Measurements from ENCODE around the gene RPS16. TPM values are rescaled to one million over a fixed set of nuclear protein-coding genes. Genes with fewer than 3 reads are reported as not detected.

RPS16 gene
- total and polyA plus RNA-seq, 2 of the 13 experiments (the other 11 are each of a cell fraction or from before 2014, with no cell fraction given), result 488 to 2,583 TPM

GRCh38 chr19:39390751-39391437 is 44.9 kb downstream of the RPS16 start, which contains the start of the genes MED29 and PAF1 (continued):
- no peak for TF ChIP-seq TEF (CRISPR knock-in tag; IDR thresholded peaks at IDR 0.05)
- TF ChIP-seq ATF5 (CRISPR knock-in tag; IDR thresholded peaks at IDR 0.05; ENCODE audit: low read depth), result no peak
- TF ChIP-seq EED (CRISPR knock-in tag; IDR thresholded peaks at IDR 0.05), result peak; percentile 91; the same call in 1 of the 2 replicates
- no peak for TF ChIP-seq CBX5 (CRISPR knock-in tag; IDR thresholded peaks at IDR 0.05; ENCODE audit: borderline replicate concordance)
- peak; percentile 89 for TF ChIP-seq ZBED4 (CRISPR knock-in tag; IDR thresholded peaks at IDR 0.05; ENCODE audit: borderline replicate concordance)
- TF ChIP-seq RNF219 (CRISPR knock-in tag; IDR thresholded peaks at IDR 0.05), result no peak
- TF ChIP-seq PAWR (CRISPR knock-in tag; IDR thresholded peaks at IDR 0.05; ENCODE audit: borderline replicate concordance), result no peak
- TF ChIP-seq SNAPC2 (CRISPR knock-in tag; IDR thresholded peaks at IDR 0.05), result no peak
- no peak; the same call in 1 of the 2 replicates for TF ChIP-seq KLF11 (CRISPR knock-in tag; IDR thresholded peaks at IDR 0.05)
- TF ChIP-seq MZF1 (CRISPR knock-in tag; IDR thresholded peaks at IDR 0.05; ENCODE audit: borderline replicate concordance), result no peak
- no peak for TF ChIP-seq GRHL1 (CRISPR knock-in tag; conservative IDR thresholded peaks at IDR 0.05)
- no peak for TF ChIP-seq ZNF30 (CRISPR knock-in tag; IDR thresholded peaks at IDR 0.05)
- no peak; the same call in 1 of the 2 replicates for TF ChIP-seq HMGXB3 (CRISPR knock-in tag; IDR thresholded peaks at IDR 0.05; ENCODE audit: borderline replicate concordance)
- TF ChIP-seq ZFX (CRISPR knock-in tag; IDR thresholded peaks at IDR 0.05; ENCODE audit: low read depth), result peak; percentile 80

Data from HepG2 (cell line).